Caki2 (cell line): ENCODE measurements around the gene LACTBL1. TPM values are rescaled to one million over a fixed set of nuclear protein-coding genes. Genes with fewer than 3 reads are reported as not detected.
"Not testable (repeated sequence)": the region's sequence is repeated elsewhere in the genome, so short reads cannot be mapped to it uniquely, and the experiment has no call there.

Experiments used
- DNase-seq: peaks from one replicate; pipeline ENCODE4 v3.0.0-alpha.2; 2015; ENCODE audit warnings: low read depth
- in situ Hi-C: cut with HindIII; loops from 2 replicates; pipeline ENCODE4 v1.10.0; 2016; ENCODE audit warnings: low sequenced_read_pairs, low pct_unique_long_range_greater_than_20kb, mixed read lengths
- total RNA-seq: library from RNA; depleted of rRNA; stranded (reverse); fragments of >200 nt; shearing (Covaris generic); gene quantifications from 2 replicates; pipeline ENCODE4 v1.2.3, GENCODE V29; 2014; ENCODE audit warnings: low replicate concordance

The LACTBL1 gene
- total RNA-seq, 1 experiment from 2014 or later = not detected

- in situ Hi-C loops, DNase-seq: not testable (repeated sequence)
These were observed 19.7 kb upstream of the LACTBL1 start for GRCh38 chr1:22992384-22992783.

DNA sequence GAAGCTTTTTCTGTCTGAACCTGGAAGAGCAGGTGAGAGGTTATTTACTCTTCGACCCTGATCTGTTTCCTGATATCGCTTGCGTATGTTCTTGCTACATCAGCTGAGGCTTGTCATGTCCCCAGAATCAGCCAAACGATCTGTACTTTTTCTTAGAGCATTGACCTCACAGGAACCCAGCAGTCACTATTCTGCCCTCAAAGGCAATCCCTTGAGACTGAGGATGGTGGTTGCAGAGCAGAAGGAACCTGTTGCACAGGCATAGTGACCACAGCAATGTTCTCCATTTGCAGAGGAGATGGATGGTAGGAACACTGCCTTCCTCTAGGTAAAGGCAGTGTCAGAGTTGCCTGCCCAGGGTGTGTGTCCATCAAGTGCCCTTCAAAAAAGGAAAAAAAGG, 11.3 kb upstream of the LACTBL1 start:
- in situ Hi-C loops = no loop called here
- DNase-seq = no peak

DNA sequence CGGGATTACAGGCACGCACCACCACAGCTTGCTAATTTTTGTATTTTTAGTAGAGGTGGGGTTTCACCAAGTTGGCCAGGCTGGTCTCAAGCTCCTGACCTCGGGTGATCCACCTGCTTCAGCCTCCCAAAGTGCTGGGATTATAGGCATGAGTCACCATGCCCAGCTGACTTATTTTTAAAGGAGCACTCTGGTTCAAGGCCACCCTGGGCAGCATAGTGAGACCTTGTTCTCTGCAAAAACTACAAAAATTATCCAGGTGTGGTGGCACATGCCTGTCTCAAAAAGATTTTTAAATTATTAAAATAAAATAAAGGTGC, 7.8 kb upstream of the LACTBL1 start:
- not testable (repeated sequence) for DNase-seq

GRCh38 chr1:22978299-22978698, 5.6 kb upstream of the LACTBL1 start:
- DNase-seq = no peak
- in situ Hi-C loops = no loop called here

More for the DNA sequence above, 7.8 kb upstream of the LACTBL1 start:
- in situ Hi-C loops = not testable (repeated sequence)

GRCh38 chr1:22976461-22977243, 4.0 kb upstream of the LACTBL1 start:
- peak; percentile 80 for DNase-seq
- in situ Hi-C loops = no loop called here

- no peak for DNase-seq
- in situ Hi-C loops = no loop called here
These were observed 3.4 kb upstream of the LACTBL1 start for GRCh38 chr1:22976127-22976460.

DNA sequence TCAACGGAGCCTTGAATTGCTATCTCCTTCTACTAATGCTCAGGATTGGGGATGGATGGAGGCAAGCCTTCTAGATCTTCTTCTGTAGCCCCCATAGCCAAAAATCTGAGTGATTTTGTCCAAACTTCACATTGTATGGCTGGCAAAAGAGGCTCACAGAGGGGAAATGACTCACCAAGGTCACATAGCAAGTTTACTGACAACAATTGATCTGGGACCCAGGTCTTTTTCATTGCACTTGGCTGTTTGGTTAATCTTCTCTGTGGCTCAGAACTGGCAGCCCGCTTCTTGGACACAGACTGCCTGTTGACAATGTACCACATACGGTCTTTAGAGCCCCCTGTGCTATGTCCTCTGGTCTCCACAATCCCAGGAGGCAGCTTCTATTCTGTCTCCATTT, 3.0 kb upstream of the LACTBL1 start:
- in situ Hi-C loops = no loop called here
- DNase-seq = no peak

- no peak for DNase-seq
- in situ Hi-C loops = no loop called here
These were observed 858 bp downstream of the LACTBL1 start for GRCh38 chr1:22971611-22972405.

DNA sequence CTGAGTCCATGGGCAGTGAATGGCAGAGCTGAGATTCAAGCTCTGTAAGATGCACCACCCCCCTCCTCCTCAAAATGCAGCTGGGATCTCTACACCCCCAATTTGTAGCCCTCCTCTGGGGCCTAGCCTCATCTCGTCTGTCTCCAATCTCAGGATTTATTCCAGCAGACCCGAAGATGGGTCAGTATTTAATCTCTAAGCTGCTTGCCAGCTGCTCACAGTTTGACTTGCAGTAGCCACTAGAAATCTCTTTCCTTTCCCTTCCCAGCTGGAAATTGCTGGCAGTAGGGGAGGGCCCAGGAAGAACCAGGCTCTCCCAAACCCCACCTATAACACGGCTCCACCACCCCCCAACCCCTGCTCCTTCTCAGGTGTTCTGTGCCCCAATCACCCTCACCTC, 1.5 kb downstream of the LACTBL1 start:
- no peak for DNase-seq
- in situ Hi-C loops = no loop called here

- no peak for DNase-seq
- in situ Hi-C loops = no loop called here
These were observed 2.6 kb downstream of the LACTBL1 start for GRCh38 chr1:22970096-22970495.

GRCh38 chr1:22969304-22969709, 3.4 kb downstream of the LACTBL1 start:
- no peak for DNase-seq
- in situ Hi-C loops = no loop called here

DNA sequence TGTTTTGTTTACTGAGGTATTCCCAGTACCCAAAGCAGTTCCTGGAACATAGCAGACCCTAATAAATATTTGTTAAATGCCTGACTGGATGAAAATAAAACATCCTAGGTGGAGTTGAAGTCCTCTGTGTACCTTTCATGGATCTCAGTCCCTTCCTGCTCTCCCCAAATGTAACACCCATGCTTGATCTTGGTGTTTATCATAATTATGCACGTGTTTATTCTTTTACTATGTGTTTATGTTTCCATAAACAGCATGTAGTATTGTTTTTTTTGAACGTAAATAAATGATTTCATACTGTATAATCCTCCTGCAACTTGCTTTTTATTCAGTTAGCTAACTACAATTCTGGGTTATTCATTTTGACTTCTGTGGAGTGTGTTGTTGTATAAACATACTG, 4.8 kb downstream of the LACTBL1 start:
- in situ Hi-C loops = no loop called here
- DNase-seq = no peak

DNA sequence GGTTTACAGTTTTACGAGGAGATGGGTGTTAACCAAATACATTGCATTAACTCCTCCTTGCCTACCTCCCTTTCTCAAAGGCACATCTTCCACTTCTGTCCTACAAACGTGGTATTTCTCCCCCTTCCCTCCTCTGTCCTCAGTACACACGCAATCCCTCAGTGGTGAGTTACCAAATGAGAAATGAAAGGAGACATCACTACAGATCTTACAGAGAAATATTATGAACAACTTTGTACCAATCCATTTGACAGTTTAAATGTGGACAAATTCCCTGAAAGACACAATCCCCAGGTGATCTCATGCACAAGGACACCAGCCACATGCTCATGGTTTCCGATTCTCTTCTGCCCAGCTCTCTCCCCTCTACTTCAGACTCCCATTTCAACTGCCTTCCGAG, 6.4 kb downstream of the LACTBL1 start:
- in situ Hi-C loops = no loop called here
- DNase-seq = no peak

GRCh38 chr1:22963044-22963677, 9.5 kb downstream of the LACTBL1 start:
- in situ Hi-C loops = no loop called here
- DNase-seq = no peak

DNA sequence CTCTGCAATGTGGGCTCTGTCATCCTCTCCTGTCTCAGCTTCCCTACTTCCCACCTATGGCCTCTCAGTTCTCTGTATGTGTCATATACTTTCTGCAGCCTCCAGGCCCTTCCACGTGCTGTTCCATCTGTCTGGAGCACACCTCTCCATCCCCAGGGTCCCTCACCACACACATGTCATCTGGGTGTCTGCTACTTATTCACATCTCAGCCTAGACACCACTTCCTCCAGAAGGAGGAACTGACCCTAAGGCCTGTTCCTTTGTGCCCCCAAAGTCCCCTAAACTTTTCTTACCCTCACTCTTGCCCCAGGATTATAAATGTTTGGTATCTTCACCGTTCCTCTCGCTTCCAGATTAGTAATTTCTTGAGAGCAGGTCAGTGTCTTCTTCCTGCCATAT, 10.1 kb downstream of the LACTBL1 start:
- in situ Hi-C loops = no loop called here
- no peak for DNase-seq

- no peak for DNase-seq
- in situ Hi-C loops = no loop called here
These were observed 12.9 kb downstream of the LACTBL1 start for GRCh38 chr1:22959545-22960360.

DNA sequence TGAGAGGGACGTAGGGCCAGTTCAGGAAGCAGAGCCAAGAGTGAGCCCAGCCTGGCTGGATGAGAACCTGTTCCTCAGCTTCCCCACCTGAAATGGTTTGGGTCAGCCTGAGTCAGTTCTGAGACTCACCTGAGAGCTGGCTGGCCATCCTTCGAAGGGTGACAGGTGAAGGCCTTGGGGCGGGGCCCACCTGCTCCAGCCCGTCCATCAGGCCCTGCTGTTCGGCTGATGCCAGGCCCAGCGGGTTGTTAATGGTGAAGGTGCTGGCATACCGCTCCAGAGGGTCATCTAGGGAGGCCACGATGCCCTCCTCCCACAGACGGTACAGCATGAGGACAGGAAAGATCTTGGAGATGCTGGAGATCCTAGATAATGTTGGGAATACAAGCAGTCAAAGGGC, 14.1 kb downstream of the LACTBL1 start:
- in situ Hi-C loops = no loop called here
- DNase-seq = no peak

DNA sequence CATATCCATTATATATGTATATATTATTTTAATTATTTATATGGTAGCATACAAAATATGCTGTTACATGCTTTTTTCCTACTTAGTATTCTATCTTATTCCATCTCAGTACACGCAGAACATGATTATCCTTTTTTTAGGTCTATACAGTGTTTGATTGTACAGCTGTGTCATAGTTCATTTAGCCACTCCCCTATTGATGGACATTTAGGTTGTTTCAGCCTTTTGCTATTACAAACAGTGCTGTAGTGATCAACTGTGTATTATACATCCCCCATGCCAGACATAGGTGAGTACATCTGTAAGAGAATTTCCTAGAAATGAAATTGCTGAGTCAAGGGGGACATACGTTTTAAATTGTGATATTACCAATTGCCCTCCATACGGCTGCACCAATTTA, 15.6 kb downstream of the LACTBL1 start:
- in situ Hi-C loops = no loop called here

DNA sequence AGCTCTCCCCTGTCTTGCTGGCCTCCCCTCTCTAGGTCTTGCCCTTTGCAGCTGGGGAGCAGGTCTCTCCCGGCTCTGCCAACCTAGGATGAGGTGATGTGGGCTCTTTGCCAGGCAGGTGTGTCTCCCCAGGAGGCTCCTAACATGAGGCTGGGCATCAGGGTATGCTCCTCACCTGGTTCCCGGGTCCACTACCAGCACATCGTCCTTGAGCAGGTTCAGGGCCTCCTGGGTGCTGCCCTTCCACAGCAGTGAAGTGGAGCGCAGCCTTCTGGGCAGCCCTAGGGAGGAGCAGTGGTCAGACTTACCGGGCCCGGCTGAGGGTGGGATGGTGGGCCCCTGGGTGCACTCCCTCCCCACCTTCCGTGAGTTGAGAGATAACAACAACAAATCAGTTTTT, 17.5 kb downstream of the LACTBL1 start:
- in situ Hi-C loops = no loop called here
- DNase-seq = no peak

More for the DNA sequence above, 15.6 kb downstream of the LACTBL1 start:
- DNase-seq = no peak
